ENCODE measurements around the gene PKD1. TPM values are rescaled to one million over a fixed set of nuclear protein-coding genes. Genes with fewer than 3 reads are reported as not detected.

PKD1 gene
- total RNA-seq, 4 donors from 2014 or later = 181 to 492 (median 352) TPM

DNA sequence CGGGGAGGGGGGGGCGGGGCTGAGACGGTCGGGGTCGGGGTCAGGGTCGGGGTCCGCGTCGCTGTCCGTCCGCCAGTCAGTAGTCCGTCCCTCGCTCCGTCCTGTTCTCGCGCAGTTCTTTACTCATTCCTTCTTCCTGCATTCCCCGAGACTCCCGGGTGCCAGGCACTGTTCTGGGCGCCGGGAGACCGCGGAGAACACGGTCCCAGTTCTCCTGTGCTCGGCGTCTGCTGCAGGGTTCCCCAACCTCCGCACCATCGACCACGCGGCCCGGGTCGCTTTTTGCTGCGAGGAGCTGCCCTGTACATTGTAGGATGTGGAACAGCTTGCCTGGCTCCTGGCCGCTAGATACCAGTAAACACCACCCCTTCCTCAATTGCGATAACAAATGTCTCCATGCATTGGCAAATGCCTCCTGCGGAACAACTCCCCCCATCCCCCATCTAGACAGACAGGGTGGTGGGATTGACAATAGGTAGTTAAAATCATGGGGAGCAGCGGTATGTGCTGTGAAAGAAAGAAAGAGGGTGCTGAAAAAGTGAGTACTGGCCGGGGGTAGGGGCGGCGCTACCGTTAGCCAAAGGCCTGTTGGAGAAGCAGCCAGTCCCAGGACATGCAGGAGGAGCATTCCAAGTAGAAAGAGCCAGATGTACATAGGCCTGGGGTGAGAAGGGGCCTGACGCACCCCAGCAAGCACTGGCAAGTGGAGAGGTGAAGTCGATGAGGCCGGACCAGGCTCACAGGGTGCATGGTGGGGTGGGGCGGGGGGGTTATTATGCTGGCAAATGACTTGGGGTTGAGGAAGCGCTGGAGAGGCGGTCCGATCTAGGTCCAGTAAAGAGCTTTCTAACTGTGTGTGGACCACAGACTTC, 20.5 kb upstream of the PKD1 start:
- peak overlapping the region; percentile 82 to 95 (median 94) for H3K27ac ChIP-seq
- no peak for ATAC-seq

GRCh38 chr16:2155091-2155950, 19.6 kb upstream of the PKD1 start, which contains the start of gene TRAF7:
Gene TRAF7, plus strand, starts transcription at chr16:2155782. Its CDS starts 8,139 bp downstream, at chr16:2163921.
- no peaks in the 10 kb centered on the region for H3K27me3 ChIP-seq
- no peaks in the 10 kb centered on the region for H3K9me3 ChIP-seq
- peak within 1 kb of the TSS; percentile 77 to 79 for H3K4me3 ChIP-seq
- peaks cover 0 to 11% of the 10 kb centered on the region in 2 donors for H3K36me3 ChIP-seq
- TF ChIP-seq EP300 (IDR thresholded peaks at IDR 0.05) (no peak), CTCF (IDR thresholded peaks at IDR 0.05) (peak in 1 of 4 experiments; percentile 1), POLR2AphosphoS5 (IDR thresholded peaks at IDR 0.05) (peak; percentile 100), POLR2A (IDR thresholded peaks at IDR 0.05) (peak; percentile 99 to 100)
- peaks cover 3 to 90% (median 76%) of the 10 kb centered on the region in 3 donors for H3K4me1 ChIP-seq
- ATAC-seq = peak; percentile 94
- WGBS, 2 donors (ENCODE audit: low coverage in 1 of 2) = 0% methylated on average over 6 of the region's 94 CpGs; no CpG with 5 or more reads in 1 of the 2 donors
- peak within 1 kb of the TSS; percentile 82 to 95 (median 94) for H3K27ac ChIP-seq

More for the DNA sequence above, 20.5 kb upstream of the PKD1 start:
- 11 to 14% methylated on average over 5 to 12 of the region's 47 CpGs for WGBS, 2 donors (ENCODE audit: low coverage in 1 of 2)
- Histone ChIP-seq H3K27me3 (no peaks in the 10 kb centered on the region), H3K4me1 (peaks cover 3 to 90% (median 72%) of the 10 kb centered on the region in 3 donors), H3K9me3 (no peaks in the 10 kb centered on the region), H3K4me3 (peak overlapping the region; percentile 66 to 77), H3K36me3 (peaks cover 0 to 9% of the 10 kb centered on the region in 2 donors)
- no peak for TF ChIP-seq EP300 (IDR thresholded peaks at IDR 0.05)
- TF ChIP-seq POLR2AphosphoS5 (IDR thresholded peaks at IDR 0.05) = no peak
- TF ChIP-seq CTCF (IDR thresholded peaks at IDR 0.05) = no peak
- TF ChIP-seq POLR2A (IDR thresholded peaks at IDR 0.05) = no peak

GRCh38 chr16:2154533-2155090, 18.9 kb upstream of the PKD1 start:
- WGBS, 2 donors (ENCODE audit: low coverage in 1 of 2) = 3 to 5% methylated on average over 14 to 20 of the region's 23 CpGs

More at GRCh38 chr16:2154533-2155090, 18.9 kb upstream of the PKD1 start:
- Histone ChIP-seq H3K27ac (peak overlapping the region; percentile 70 to 94 (median 87)), H3K4me3 (peak overlapping the region; percentile 77 to 79), H3K4me1 (peaks cover 3 to 90% (median 72%) of the 10 kb centered on the region in 3 donors), H3K36me3 (peaks cover 0 to 11% of the 10 kb centered on the region in 2 donors), H3K9me3 (no peaks in the 10 kb centered on the region), H3K27me3 (no peaks in the 10 kb centered on the region)
- no peak for ATAC-seq
- TF ChIP-seq CTCF (IDR thresholded peaks at IDR 0.05) (no peak), EP300 (IDR thresholded peaks at IDR 0.05) (no peak), POLR2A (IDR thresholded peaks at IDR 0.05) (no peak), POLR2AphosphoS5 (IDR thresholded peaks at IDR 0.05) (no peak)
